Kidney (tissue), 14 donors: ENCODE results near the gene NBAS. TPM values are rescaled to one million over a fixed set of nuclear protein-coding genes. Genes with fewer than 3 reads are reported as not detected.

Experiments used
- DNase-seq, 5 donors: peaks; one replicate each; pipeline ENCODE4 v3.0.0-alpha.2; 2013 to 2020
- FAIRE-seq: peaks from 2 replicates; lab custom pipeline; 2012; peaks lifted over from hg19 to GRCh38; lab: Jason Lieb, UNC
- H3K27ac ChIP-seq, 2 donors: one replicate each; pipeline ENCODE4 v1.7.0; 2013; ENCODE audit warnings: low read depth in 2 of 2, low read length in 2 of 2, inconsistent platforms in 1 of 2
- H3K27me3 ChIP-seq: one replicate; pipeline ENCODE4 v1.7.1; 2013; ENCODE audit warnings: low read length, inconsistent platforms; ENCODE audit not compliant: control insufficient read depth, insufficient read depth
- H3K36me3 ChIP-seq, 3 donors: one replicate each; pipeline versions ENCODE4 v1.7.0 to v1.7.1; 2013; ENCODE audit warnings: low read length in 3 of 3, control low read depth in 1 of 3, inconsistent platforms in 1 of 3; ENCODE audit not compliant: insufficient read depth in 3 of 3, control insufficient read depth in 2 of 3
- H3K4me1 ChIP-seq, 3 donors: one replicate each; pipeline versions ENCODE4 v1.7.0 to v1.7.1; 2013; ENCODE audit warnings: low read length in 3 of 3, inconsistent platforms in 1 of 3, low read depth in 1 of 3; ENCODE audit not compliant: control insufficient read depth in 2 of 3, insufficient read depth in 2 of 3
- H3K4me3 ChIP-seq, 3 donors: one replicate each; pipeline versions ENCODE4 v1.7.0 to v1.8.1; 2013; ENCODE audit warnings: low read length in 3 of 3, control low read depth in 1 of 3, inconsistent platforms in 1 of 3
- H3K9ac ChIP-seq, 3 donors: one replicate each; pipeline versions ENCODE4 v1.7.0 to v1.7.1; 2013; ENCODE audit warnings: low read length in 3 of 3, control low read depth in 1 of 3, inconsistent platforms in 1 of 3
- H3K9me3 ChIP-seq, 3 donors: one replicate each; pipeline versions ENCODE4 v1.7.0 to v1.7.1; 2013; ENCODE audit warnings: low read length in 3 of 3, control low read depth in 1 of 3, inconsistent platforms in 1 of 3; ENCODE audit not compliant: control insufficient read depth in 2 of 3, insufficient read depth in 1 of 3
- CTCF ChIP-seq: IDR thresholded peaks from 3 replicates; pipeline ENCODE4 v1.5.1; 2012; ENCODE audit warnings: mild to moderate bottlenecking, moderate library complexity, borderline replicate concordance; ENCODE audit not compliant: insufficient read depth; ENCODE audit errors: extremely low read depth
- intact Hi-C: fragments of 100-400 bp; cut with DNase I; formaldehyde crosslinking; loops from one replicate; pipeline ENCODE4 v1.11.1; 2022
- polyA plus RNA-seq: library from polyadenylated mRNA; stranded (reverse); fragments of 350-450 nt; fragmentation: Illumina TruSeq; extraction: RNeasy Lipid Tissue Mini Kit (QIAGEN cat#74804); gene quantifications from one replicate; pipeline ENCODE4 v1.2.3, GENCODE V29; 2014; ENCODE audit warnings: low read depth, low replicate concordance; ENCODE audit not compliant: insufficient read depth
- total RNA-seq: library from RNA; stranded (reverse); fragmentation: NEBNext Ultra II Directional; extraction: Animal tissue kit (Norgen Biotek cat#: 25700); gene quantifications from one replicate; pipeline ENCODE4 v1.2.1, GENCODE V29; 2021
- donor health status: control.
- donor health status: control.
- donor health status: control.
- donor health status: control.
- donor health status: control.
- donor health status: DM: yes; HTN: yes; CAD: no.
- donor health status: Normal renal cell carcinoma (clear cell type).

NBAS gene
- total and polyA plus RNA-seq, 2 donors from 2014 or later = 40.8 to 44.2 TPM

GRCh38 chr2:15602393-15602792 is 41.3 kb upstream of the NBAS start:
- no peak overlapping the region for H3K27ac ChIP-seq
- no peak overlapping the region for H3K9ac ChIP-seq
- no peak overlapping the region for H3K4me3 ChIP-seq
- H3K9me3 ChIP-seq = no peaks in the 10 kb centered on the region
- no peaks in the 10 kb centered on the region for H3K27me3 ChIP-seq
- DNase-seq (no peak), FAIRE-seq (no peak)
- no peak for TF ChIP-seq CTCF
- H3K36me3 ChIP-seq = peaks cover 27 to 73% (median 47%) of the 10 kb centered on the region in 3 donors
- H3K4me1 ChIP-seq = no peaks in the 10 kb centered on the region
- intact Hi-C loops = no loop called here

- FAIRE-seq = no peak
- intact Hi-C loops = no loop called here
Observed at GRCh38 chr2:15601681-15602080, 40.5 kb upstream of the NBAS start.

GRCh38 chr2:15599994-15600393 is 38.9 kb upstream of the NBAS start:
- no peak overlapping the region for H3K9ac ChIP-seq
- no peak for TF ChIP-seq CTCF
- intact Hi-C loops = no loop called here
- DNase-seq (no peak), FAIRE-seq (no peak)
- no peak overlapping the region for H3K27ac ChIP-seq
- H3K9me3 ChIP-seq = no peaks in the 10 kb centered on the region
- no peak overlapping the region for H3K4me3 ChIP-seq
- H3K4me1 ChIP-seq = no peaks in the 10 kb centered on the region
- H3K36me3 ChIP-seq = peaks cover 25 to 73% (median 46%) of the 10 kb centered on the region in 3 donors
- no peaks in the 10 kb centered on the region for H3K27me3 ChIP-seq

More at GRCh38 chr2:15601681-15602080, 40.5 kb upstream of the NBAS start:
- Histone ChIP-seq H3K9me3 (no peaks in the 10 kb centered on the region), H3K27me3 (no peaks in the 10 kb centered on the region), H3K27ac (no peak overlapping the region), H3K4me1 (no peaks in the 10 kb centered on the region), H3K36me3 (peaks cover 30 to 75% (median 52%) of the 10 kb centered on the region in 3 donors), H3K4me3 (no peak overlapping the region), H3K9ac (no peak overlapping the region)
- no peak for DNase-seq
- TF ChIP-seq CTCF = no peak

- Histone ChIP-seq H3K36me3 (peaks cover 13 to 44% (median 26%) of the 10 kb centered on the region in 3 donors), H3K27me3 (no peaks in the 10 kb centered on the region), H3K9me3 (no peaks in the 10 kb centered on the region), H3K4me1 (peaks cover 0 to 10% (median 2%) of the 10 kb centered on the region in 3 donors), H3K4me3 (no peak overlapping the region), H3K27ac (no peak overlapping the region), H3K9ac (no peak overlapping the region)
- intact Hi-C loops = no loop called here
- FAIRE-seq = no peak
- DNase-seq = no peak
- no peak for TF ChIP-seq CTCF
Observed at GRCh38 chr2:15596968-15597367, 35.8 kb upstream of the NBAS start.
